Posterior vena cava (tissue), 2 donors: Measurements from ENCODE around the gene SULT4A1. TPM values are rescaled to one million over a fixed set of nuclear protein-coding genes. Genes with fewer than 3 reads are reported as not detected.
A peak's percentile ranks its signal among the peaks of the same experiment; 100 is the strongest.

Source experiments
- DNase-seq: peaks from one replicate; pipeline ENCODE4 v3.0.0-alpha.2; 2020; ENCODE audit warnings: low spot score
- intact Hi-C, 2 donors: fragments of 100-400 bp; cut with DNase I; formaldehyde crosslinking; loops; one replicate each; pipeline versions ENCODE4 v1.14.1 to v1.14.2; 2022 to 2023
- total RNA-seq, 2 donors: library from RNA; stranded (reverse); fragmentation: NEBNext Ultra II Directional; extraction: Animal tissue kit (Norgen Biotek cat#: 25700); gene quantifications; one replicate each; pipeline ENCODE4 v1.2.1, GENCODE V29; 2021
- donor health status: DM: yes; HTN: yes; CAD: no.
- donor health status: DM: yes; HTN: yes; CAD: no.

SULT4A1 gene
- total RNA-seq, 2 donors from 2014 or later = not detected

GRCh38 chr22:43789452-43789851, 72.9 kb downstream of the SULT4A1 start:
- intact Hi-C loops = no loop called here
- peak; percentile 90 for DNase-seq

- DNase-seq = no peak
- intact Hi-C loops = loop anchor here in 1 of 2 donors (2.0 kb wide), 1 partner anchor 387 kb away; no protein-coding TSS in a partner anchor
Measured at GRCh38 chr22:43783777-43784176, 78.5 kb downstream of the SULT4A1 start.

GRCh38 chr22:43782448-43782847, 79.9 kb downstream of the SULT4A1 start:
- DNase-seq = no peak
- intact Hi-C loops = loop anchor here in 1 of 2 donors (2.0 kb wide), 1 partner anchor 386 kb away; no protein-coding TSS in a partner anchor

- no peak for DNase-seq
- intact Hi-C loops = no loop called here
Measured at GRCh38 chr22:43777286-43777685, 85.0 kb downstream of the SULT4A1 start.

GRCh38 chr22:43776081-43776670, 86.1 kb downstream of the SULT4A1 start:
- intact Hi-C loops = no loop called here
- DNase-seq = no peak

Other genes starting within 250 kb of the SULT4A1 start
- gene EFCAB6, start 50.2 kb downstream of the SULT4A1 start, total RNA-seq = 1 to 10 TPM; 1.7 to 2.0 TPM
- not detected for gene PNPLA5, start 29.5 kb upstream of the SULT4A1 start, total RNA-seq
- under 1 TPM in 1 of 2 donors, not detected in 1; 0.51 TPM for gene PNPLA3, start 61.3 kb upstream of the SULT4A1 start, total RNA-seq
- gene SAMM50, start 92.9 kb upstream of the SULT4A1 start, total RNA-seq = 10 to 100 TPM; 20.8 to 25.6 TPM
- gene PARVB, start 161.8 kb upstream of the SULT4A1 start, total RNA-seq = 10 to 100 TPM; 49.6 to 51.1 TPM